Thyroid gland (tissue), 4 donors: ENCODE results near the gene FMN1. TPM values are rescaled to one million over a fixed set of nuclear protein-coding genes. Genes with fewer than 3 reads are reported as not detected.

Experiments used
- DNase-seq, 2 donors: peaks; one replicate each; pipeline ENCODE4 v3.0.0-alpha.2; 2019
- H3K27ac ChIP-seq, 3 donors: fragments of 200-600 bp; sonication (generic); 1 replicate in 2 of 3; 2 replicates in 1 of 3; pipeline ENCODE4 v1.5.1; 2016 to 2019; ENCODE audit warnings: mild to moderate bottlenecking in 1 of 3, moderate library complexity in 1 of 3
- H3K27me3 ChIP-seq: fragments of 200-600 bp; sonication (generic); one replicate; pipeline ENCODE4 v1.5.1; 2019
- H3K36me3 ChIP-seq, 2 donors: fragments of 200-600 bp; sonication (generic); one replicate each; pipeline ENCODE4 v1.5.1; 2016 to 2019
- H3K4me1 ChIP-seq, 2 donors: fragments of 200-600 bp; sonication (generic); one replicate each; pipeline ENCODE4 v1.5.1; 2017 to 2019
- H3K4me3 ChIP-seq, 3 donors: fragments of 200-600 bp; sonication (generic); replicated peaks in 1 of 3; 1 replicate in 2 of 3; 2 replicates in 1 of 3; pipeline ENCODE4 v1.5.1; 2016; ENCODE audit warnings: mild to moderate bottlenecking in 1 of 3
- H3K9me3 ChIP-seq: fragments of 200-600 bp; sonication (generic); one replicate; pipeline ENCODE4 v1.5.1; 2017
- POLR2A ChIP-seq, 2 donors: fragments of 450-650 bp; IDR thresholded peaks; one replicate each; pipeline ENCODE4 v1.6.1; 2017; ENCODE audit warnings: antibody characterized with exemption in 2 of 2, mild to moderate bottlenecking in 2 of 2, moderate library complexity in 1 of 2
- WGBS, 2 donors: methylation state at CpG; one replicate each; pipeline ENCODE4 v1.1.5; 2017; 5-methylcytosine and 5-hydroxymethylcytosine counted together
- intact Hi-C: fragments of 100-400 bp; cut with DNase I; formaldehyde crosslinking; loops from one replicate; pipeline ENCODE4 v1.15.1; 2023
- total RNA-seq, 4 donors: library from RNA; depleted of rRNA; stranded (reverse); fragments of >200 nt; gene quantifications; one replicate each; pipeline ENCODE4 v1.2.3, GENCODE V29; 2016
- TF ChIP-seq, protein P1 (sequence below), 6 experiments: fragments of 200-600 bp in 3 of 6; fragments of 450-650 bp in 3 of 6; sonication (generic) in 3 of 6; IDR thresholded peaks; one replicate each; pipeline ENCODE4 v1.5.1; 2016 to 2019; ENCODE audit warnings: antibody characterized with exemption in 6 of 6, mild to moderate bottlenecking in 2 of 6, inconsistent platforms in 1 of 6, moderate library complexity in 1 of 6

The FMN1 gene, protein sequence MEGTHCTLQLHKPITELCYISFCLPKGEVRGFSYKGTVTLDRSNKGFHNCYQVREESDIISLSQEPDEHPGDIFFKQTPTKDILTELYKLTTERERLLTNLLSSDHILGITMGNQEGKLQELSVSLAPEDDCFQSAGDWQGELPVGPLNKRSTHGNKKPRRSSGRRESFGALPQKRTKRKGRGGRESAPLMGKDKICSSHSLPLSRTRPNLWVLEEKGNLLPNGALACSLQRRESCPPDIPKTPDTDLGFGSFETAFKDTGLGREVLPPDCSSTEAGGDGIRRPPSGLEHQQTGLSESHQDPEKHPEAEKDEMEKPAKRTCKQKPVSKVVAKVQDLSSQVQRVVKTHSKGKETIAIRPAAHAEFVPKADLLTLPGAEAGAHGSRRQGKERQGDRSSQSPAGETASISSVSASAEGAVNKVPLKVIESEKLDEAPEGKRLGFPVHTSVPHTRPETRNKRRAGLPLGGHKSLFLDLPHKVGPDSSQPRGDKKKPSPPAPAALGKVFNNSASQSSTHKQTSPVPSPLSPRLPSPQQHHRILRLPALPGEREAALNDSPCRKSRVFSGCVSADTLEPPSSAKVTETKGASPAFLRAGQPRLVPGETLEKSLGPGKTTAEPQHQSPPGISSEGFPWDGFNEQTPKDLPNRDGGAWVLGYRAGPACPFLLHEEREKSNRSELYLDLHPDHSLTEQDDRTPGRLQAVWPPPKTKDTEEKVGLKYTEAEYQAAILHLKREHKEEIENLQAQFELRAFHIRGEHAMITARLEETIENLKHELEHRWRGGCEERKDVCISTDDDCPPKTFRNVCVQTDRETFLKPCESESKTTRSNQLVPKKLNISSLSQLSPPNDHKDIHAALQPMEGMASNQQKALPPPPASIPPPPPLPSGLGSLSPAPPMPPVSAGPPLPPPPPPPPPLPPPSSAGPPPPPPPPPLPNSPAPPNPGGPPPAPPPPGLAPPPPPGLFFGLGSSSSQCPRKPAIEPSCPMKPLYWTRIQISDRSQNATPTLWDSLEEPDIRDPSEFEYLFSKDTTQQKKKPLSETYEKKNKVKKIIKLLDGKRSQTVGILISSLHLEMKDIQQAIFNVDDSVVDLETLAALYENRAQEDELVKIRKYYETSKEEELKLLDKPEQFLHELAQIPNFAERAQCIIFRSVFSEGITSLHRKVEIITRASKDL (N-terminal part only)
- 10 to 100 TPM; 13.8 to 28.3 (median 22.5) TPM for total RNA-seq

DNA sequence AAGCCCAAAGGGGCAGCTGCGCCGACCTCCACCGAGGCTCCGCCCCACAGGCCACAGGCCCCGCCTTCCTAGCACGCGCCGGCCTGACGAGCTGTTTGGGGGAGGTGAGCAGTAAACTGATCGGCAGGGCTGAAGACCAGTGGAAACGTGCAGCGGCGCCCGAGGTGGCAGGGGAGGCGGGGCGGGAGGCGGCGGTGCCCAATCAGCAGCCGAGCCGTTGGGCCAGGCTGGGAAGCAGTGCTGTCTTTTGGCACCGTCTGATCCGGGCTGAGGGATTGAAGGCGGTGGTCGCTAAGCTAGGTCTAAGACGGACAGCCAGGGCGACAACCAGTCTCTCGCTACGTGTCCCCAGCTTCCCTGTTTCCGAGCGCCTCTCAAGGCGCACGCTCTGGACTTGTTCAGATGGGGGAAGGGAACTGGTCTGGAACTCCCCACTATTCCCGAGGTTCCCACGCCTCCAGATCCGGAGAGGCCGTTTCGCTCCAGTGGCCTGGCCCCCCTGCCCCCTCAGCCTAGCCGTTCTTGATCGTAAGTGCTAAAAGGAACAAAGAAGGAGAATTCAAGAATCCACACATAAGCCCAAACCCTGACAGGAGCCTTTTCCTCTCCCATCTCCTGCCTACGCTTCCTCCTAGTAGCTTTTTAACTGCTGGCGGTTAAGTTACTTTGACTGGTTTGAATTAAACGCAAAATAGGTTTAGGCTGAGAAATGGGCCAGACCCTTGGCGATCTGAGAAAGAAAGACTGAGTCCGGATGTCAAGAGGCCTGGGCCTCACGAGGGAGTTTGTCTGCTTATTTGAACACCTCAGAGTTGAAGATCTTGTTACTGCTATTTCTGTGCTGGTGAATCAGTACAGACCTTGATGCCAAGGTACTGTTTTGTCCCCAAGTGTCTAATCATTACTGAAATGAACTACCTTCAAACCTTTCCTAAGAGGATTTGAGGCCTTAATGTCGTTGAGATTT, at the start of gene FMN1:
FMN1 (minus strand) TSS at position 11 of the 967 bp plus-strand sequence. CDS start 39,800 bp downstream, outside the sequence.
- peak in 1 of 2 donors; percentile 54 for TF ChIP-seq POLR2A (IDR thresholded peaks at IDR 0.05)
- TF ChIP-seq, protein P1, sequence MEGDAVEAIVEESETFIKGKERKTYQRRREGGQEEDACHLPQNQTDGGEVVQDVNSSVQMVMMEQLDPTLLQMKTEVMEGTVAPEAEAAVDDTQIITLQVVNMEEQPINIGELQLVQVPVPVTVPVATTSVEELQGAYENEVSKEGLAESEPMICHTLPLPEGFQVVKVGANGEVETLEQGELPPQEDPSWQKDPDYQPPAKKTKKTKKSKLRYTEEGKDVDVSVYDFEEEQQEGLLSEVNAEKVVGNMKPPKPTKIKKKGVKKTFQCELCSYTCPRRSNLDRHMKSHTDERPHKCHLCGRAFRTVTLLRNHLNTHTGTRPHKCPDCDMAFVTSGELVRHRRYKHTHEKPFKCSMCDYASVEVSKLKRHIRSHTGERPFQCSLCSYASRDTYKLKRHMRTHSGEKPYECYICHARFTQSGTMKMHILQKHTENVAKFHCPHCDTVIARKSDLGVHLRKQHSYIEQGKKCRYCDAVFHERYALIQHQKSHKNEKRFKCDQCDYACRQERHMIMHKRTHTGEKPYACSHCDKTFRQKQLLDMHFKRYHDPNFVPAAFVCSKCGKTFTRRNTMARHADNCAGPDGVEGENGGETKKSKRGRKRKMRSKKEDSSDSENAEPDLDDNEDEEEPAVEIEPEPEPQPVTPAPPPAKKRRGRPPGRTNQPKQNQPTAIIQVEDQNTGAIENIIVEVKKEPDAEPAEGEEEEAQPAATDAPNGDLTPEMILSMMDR (IDR thresholded peaks at IDR 0.05) = no peak
- peaks cover 0 to 8% of the 10 kb centered on the region in 2 donors for H3K4me1 ChIP-seq
- peak within 1 kb of the TSS in 2 of 3 donors; percentile 33 to 41 for H3K27ac ChIP-seq
- H3K27me3 ChIP-seq = no peaks in the 10 kb centered on the region
- H3K4me3 ChIP-seq = peak within 1 kb of the TSS in 2 of 3 donors; percentile 40 to 49
- no peaks in the 10 kb centered on the region for H3K9me3 ChIP-seq
- intact Hi-C loops = no loop called here
- peak; percentile 95 to 96 for DNase-seq
- 4 to 7% methylated on average over 40 of the region's 46 CpGs for WGBS, 2 donors
- no peaks in the 10 kb centered on the region for H3K36me3 ChIP-seq

DNA sequence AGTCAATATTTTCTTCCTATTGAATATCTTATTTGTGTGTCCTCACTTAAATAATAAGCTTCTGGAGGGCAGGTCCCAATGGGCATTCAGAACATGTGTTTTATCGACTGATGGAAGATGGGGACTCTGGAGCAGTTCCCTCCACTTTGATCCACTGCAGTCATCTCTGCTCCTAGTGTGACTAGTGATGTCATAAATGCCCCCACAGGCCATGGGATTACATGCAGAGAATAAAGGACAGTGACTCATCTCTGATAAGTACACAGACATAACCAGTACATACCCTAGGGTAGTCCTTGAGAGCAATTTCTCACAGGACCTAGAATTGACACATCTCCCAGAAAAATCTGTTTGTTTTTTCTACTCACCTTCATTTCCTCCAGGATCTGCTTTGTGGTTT, 49.4 kb upstream of the FMN1 start:
- Histone ChIP-seq H3K9me3 (no peaks in the 10 kb centered on the region), H3K27me3 (no peaks in the 10 kb centered on the region), H3K4me3 (no peak overlapping the region), H3K4me1 (peaks cover 15 to 25% of the 10 kb centered on the region in 2 donors), H3K36me3 (no peaks in the 10 kb centered on the region), H3K27ac (no peak overlapping the region)
- TF ChIP-seq, protein P1 (IDR thresholded peaks at IDR 0.05) = no peak
- no peak for TF ChIP-seq POLR2A (IDR thresholded peaks at IDR 0.05)
- no peak for DNase-seq
- WGBS, 2 donors = 78 to 84% methylated on average over 1 of the region's 1 CpG
- intact Hi-C loops = no loop called here

DNA sequence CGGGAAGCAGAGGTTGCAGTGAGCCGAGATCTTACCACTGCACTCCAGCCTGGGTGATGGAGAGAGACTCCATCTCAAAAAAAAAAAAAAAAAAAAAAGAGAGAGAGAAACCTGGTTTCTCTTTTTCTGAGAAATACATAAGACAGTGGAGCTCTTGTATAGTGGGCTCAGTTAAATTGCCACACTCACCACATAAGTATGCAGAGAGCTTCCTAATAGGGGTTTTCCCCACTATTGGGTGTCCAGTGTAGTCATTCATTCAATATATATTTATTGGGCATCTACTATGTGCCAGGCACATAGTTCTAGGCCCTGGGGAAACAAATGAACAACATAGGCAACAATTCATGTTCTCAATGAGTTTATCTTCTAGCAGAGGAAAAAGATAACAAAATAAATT, 48.9 kb upstream of the FMN1 start:
- H3K36me3 ChIP-seq = no peaks in the 10 kb centered on the region
- peaks cover 15 to 20% of the 10 kb centered on the region in 2 donors for H3K4me1 ChIP-seq
- TF ChIP-seq, protein P1 (IDR thresholded peaks at IDR 0.05) = no peak
- no peak for TF ChIP-seq POLR2A (IDR thresholded peaks at IDR 0.05)
- H3K9me3 ChIP-seq = no peaks in the 10 kb centered on the region
- no peak overlapping the region for H3K4me3 ChIP-seq
- no peaks in the 10 kb centered on the region for H3K27me3 ChIP-seq
- intact Hi-C loops = no loop called here
- H3K27ac ChIP-seq = no peak overlapping the region
- no peak for DNase-seq
- 92 to 95% methylated on average over 2 of the region's 2 CpGs for WGBS, 2 donors

DNA sequence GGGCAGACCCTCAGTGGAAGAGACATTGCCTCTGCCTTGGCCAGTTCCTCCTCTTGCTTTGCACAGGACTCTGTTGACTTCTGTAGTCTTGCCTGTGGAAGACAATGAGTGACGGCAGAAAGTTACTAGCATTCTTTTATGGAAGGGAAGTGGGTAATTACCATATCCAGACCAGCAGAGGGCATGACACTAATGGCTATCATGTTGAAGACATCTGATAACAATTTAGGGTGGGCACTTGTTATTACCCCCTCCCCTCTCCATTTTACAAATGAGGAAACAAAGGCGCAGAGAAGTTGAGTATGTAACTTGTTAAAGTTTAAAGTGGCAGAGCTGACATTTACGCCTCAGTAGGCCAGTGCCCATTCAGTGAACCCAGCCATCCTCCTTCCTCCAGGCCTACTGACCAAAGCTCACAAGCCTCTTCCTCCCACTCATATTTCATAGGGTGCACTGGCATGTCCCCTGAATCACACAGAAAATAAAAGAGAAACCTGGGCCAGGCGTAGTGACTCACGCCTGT, 48.2 kb upstream of the FMN1 start:
- TF ChIP-seq, protein P1 (IDR thresholded peaks at IDR 0.05) = peak in 5 of 6 experiments; percentile 10 to 71 (median 55)
- TF ChIP-seq POLR2A (IDR thresholded peaks at IDR 0.05) = no peak
- peak; percentile 16 to 19 for DNase-seq
- WGBS, 2 donors = 58 to 70% methylated on average over 5 of the region's 5 CpGs
- H3K4me1 ChIP-seq = peaks cover 15% of the 10 kb centered on the region in 2 donors
- peak overlapping the region; percentile 51 to 88 (median 51) for H3K27ac ChIP-seq
- no peaks in the 10 kb centered on the region for H3K9me3 ChIP-seq
- intact Hi-C loops = no loop called here
- no peak overlapping the region for H3K4me3 ChIP-seq
- no peaks in the 10 kb centered on the region for H3K36me3 ChIP-seq
- H3K27me3 ChIP-seq = no peaks in the 10 kb centered on the region
